OCI-LY1 (cell line): ENCODE results near the gene FIG4.

Experiments
- H2AFZ ChIP-seq: fragments of 200-600 bp; sonication (generic), shearing (Covaris generic); 2 replicates; pipeline ENCODE4 v1.6.0; 2014; ENCODE audit warnings: antibody characterized with exemption, mild to moderate bottlenecking, low read length
- H3F3A ChIP-seq: fragments of 200-600 bp; sonication (generic), shearing (Covaris generic); 2 replicates; pipeline ENCODE4 v1.6.0; 2014; ENCODE audit warnings: mild to moderate bottlenecking, antibody characterized with exemption, low read length, moderate library complexity; ENCODE audit not compliant: insufficient read depth
- H3K27ac ChIP-seq: fragments of 200-600 bp; sonication (generic); 2 replicates; pipeline ENCODE4 v1.5.1; 2014; ENCODE audit warnings: low read length, mixed run types, mild to moderate bottlenecking, low read depth; ENCODE audit not compliant: poor library complexity, severe bottlenecking
- H3K27me3 ChIP-seq: fragments of 200-600 bp; sonication (generic); 2 replicates; pipeline ENCODE4 v1.6.0; 2014; ENCODE audit warnings: antibody characterized with exemption, mild to moderate bottlenecking, low read length, moderate library complexity; ENCODE audit not compliant: insufficient read depth
- H3K36me3 ChIP-seq: fragments of 200-600 bp; sonication (generic); 2 replicates; pipeline ENCODE4 v1.6.1; 2014; ENCODE audit warnings: mild to moderate bottlenecking, antibody characterized with exemption, low read length, moderate library complexity, mixed read lengths; ENCODE audit not compliant: insufficient read depth
- H3K4me1 ChIP-seq: fragments of 200-600 bp; sonication (generic); 2 replicates; pipeline ENCODE4 v1.5.1; 2014; ENCODE audit warnings: mild to moderate bottlenecking, low read length, moderate library complexity; ENCODE audit not compliant: insufficient read depth, severe bottlenecking
- H3K4me2 ChIP-seq: fragments of 200-600 bp; sonication (generic), shearing (Covaris generic); 2 replicates; pipeline ENCODE4 v1.6.1; 2014; ENCODE audit warnings: low read length
- H3K4me3 ChIP-seq: fragments of 200-600 bp; sonication (generic); 2 replicates; pipeline ENCODE4 v1.5.1; 2014; ENCODE audit warnings: low read length, low read depth, mild to moderate bottlenecking, mixed read lengths; ENCODE audit not compliant: poor library complexity, severe bottlenecking
- H3K79me2 ChIP-seq: fragments of 200-600 bp; shearing (Covaris generic); 2 replicates; pipeline ENCODE4 v1.6.1; 2016; ENCODE audit warnings: mixed run types, low read length, mixed read lengths; ENCODE audit not compliant: insufficient read depth
- H3K9ac ChIP-seq: fragments of 200-600 bp; sonication (generic), shearing (Covaris generic); 2 replicates; pipeline ENCODE4 v1.6.1; 2014; ENCODE audit warnings: mild to moderate bottlenecking, low read length, mixed read lengths
- H3K9me2 ChIP-seq: fragments of 200-600 bp; sonication (generic), shearing (Covaris generic); 2 replicates; pipeline ENCODE4 v1.6.1; 2014; ENCODE audit warnings: low read depth, mild to moderate bottlenecking, low read length, mixed read lengths
- H3K9me3 ChIP-seq: fragments of 200-600 bp; shearing (Covaris generic); 2 replicates; pipeline ENCODE4 v1.6.1; 2014; ENCODE audit warnings: low read length, mixed read lengths
- H4K20me1 ChIP-seq: fragments of 200-600 bp; sonication (generic), shearing (Covaris generic); 2 replicates; pipeline ENCODE4 v1.6.0; 2016; ENCODE audit warnings: mild to moderate bottlenecking, low read length; ENCODE audit not compliant: insufficient read depth
- CTCF ChIP-seq: fragments of 200-600 bp; sonication (generic), shearing (Covaris generic); IDR thresholded peaks from 2 replicates; pipeline ENCODE4 v1.5.1; 2017; ENCODE audit warnings: mild to moderate bottlenecking, antibody characterized with exemption, low read length, moderate library complexity, mixed read lengths
- EZH2 ChIP-seq: fragments of 200-600 bp; sonication (generic), shearing (Covaris generic); IDR thresholded peaks from 2 replicates; pipeline ENCODE4 v1.8.0; 2017; ENCODE audit warnings: borderline replicate concordance, mixed run types, mild to moderate bottlenecking, antibody characterized with exemption, low read length, moderate library complexity, mixed read lengths

FIG4 gene

GRCh38 chr6:109852713-109853112 is 161.6 kb downstream of the FIG4 start:
- H3K36me3 ChIP-seq = no peaks in the 10 kb centered on the region
- H3K79me2 ChIP-seq = no peaks in the 10 kb centered on the region
- TF ChIP-seq EZH2 (no peak), CTCF (no peak)
- no peak overlapping the region for H2AFZ ChIP-seq
- no peaks in the 10 kb centered on the region for H3K9me3 ChIP-seq
- no peaks in the 10 kb centered on the region for H3K4me1 ChIP-seq
- no peaks in the 10 kb centered on the region for H3K27me3 ChIP-seq
- H3K4me2 ChIP-seq = no peak overlapping the region
- no peaks in the 10 kb centered on the region for H3F3A ChIP-seq
- no peak overlapping the region for H3K9ac ChIP-seq
- H4K20me1 ChIP-seq = no peaks in the 10 kb centered on the region
- H3K9me2 ChIP-seq = no peaks in the 10 kb centered on the region
- H3K4me3 ChIP-seq = no peak overlapping the region
- H3K27ac ChIP-seq = no peak overlapping the region

GRCh38 chr6:109853426-109853825 is 162.3 kb downstream of the FIG4 start:
- no peaks in the 10 kb centered on the region for H3K27me3 ChIP-seq
- H3K79me2 ChIP-seq = no peaks in the 10 kb centered on the region
- no peak overlapping the region for H3K9ac ChIP-seq
- H3K4me2 ChIP-seq = no peak overlapping the region
- no peak overlapping the region for H3K4me3 ChIP-seq
- no peaks in the 10 kb centered on the region for H3K4me1 ChIP-seq
- H2AFZ ChIP-seq = no peak overlapping the region
- H3K27ac ChIP-seq = no peak overlapping the region
- H3K9me2 ChIP-seq = no peaks in the 10 kb centered on the region
- H3F3A ChIP-seq = no peaks in the 10 kb centered on the region
- no peak for TF ChIP-seq CTCF
- no peak for TF ChIP-seq EZH2
- H3K9me3 ChIP-seq = no peaks in the 10 kb centered on the region
- no peaks in the 10 kb centered on the region for H4K20me1 ChIP-seq
- no peaks in the 10 kb centered on the region for H3K36me3 ChIP-seq

GRCh38 chr6:109853951-109854350 is 162.9 kb downstream of the FIG4 start:
- no peak overlapping the region for H3K4me3 ChIP-seq
- no peaks in the 10 kb centered on the region for H3K9me2 ChIP-seq
- H3F3A ChIP-seq = no peaks in the 10 kb centered on the region
- TF ChIP-seq CTCF = no peak
- TF ChIP-seq EZH2 = no peak
- H3K79me2 ChIP-seq = no peaks in the 10 kb centered on the region
- no peak overlapping the region for H3K9ac ChIP-seq
- H3K27me3 ChIP-seq = no peaks in the 10 kb centered on the region
- no peaks in the 10 kb centered on the region for H3K9me3 ChIP-seq
- no peak overlapping the region for H2AFZ ChIP-seq
- no peak overlapping the region for H3K4me2 ChIP-seq
- no peaks in the 10 kb centered on the region for H3K4me1 ChIP-seq
- H4K20me1 ChIP-seq = no peaks in the 10 kb centered on the region
- no peaks in the 10 kb centered on the region for H3K36me3 ChIP-seq
- no peak overlapping the region for H3K27ac ChIP-seq
